Spleen (tissue), 7 donors: ENCODE data around the gene PTPRG.

Experiments used
- POLR2A ChIP-seq, 3 donors: fragments of 450-650 bp; IDR thresholded peaks; one replicate each; pipeline ENCODE4 v1.5.1; 2017; ENCODE audit warnings: antibody characterized with exemption in 3 of 3, mild to moderate bottlenecking in 1 of 3
- POLR2AphosphoS5 ChIP-seq, 3 donors: sonication (generic); formaldehyde crosslinking; IDR thresholded peaks; one replicate each; pipeline ENCODE4 v1.5.1; 2017; ENCODE audit warnings: antibody characterized with exemption in 3 of 3
- TF ChIP-seq, protein P1 (sequence below), 11 experiments: fragments of 200-600 bp in 7 of 11; fragments of 450-650 bp in 4 of 11; sonication (generic) in 4 of 11; IDR thresholded peaks in 8 of 11; conservative IDR thresholded peaks in 3 of 11; 1 replicate in 7 of 11; 2 replicates in 4 of 11; pipeline versions ENCODE4 v1.4.0 to v1.8.0; 2016 to 2021; ENCODE audit warnings: antibody characterized with exemption in 11 of 11, inconsistent platforms in 4 of 11, mild to moderate bottlenecking in 1 of 11
- donor health status: DM: no; HTN: no; CAD: no; lungs with moderate emphysema.
- donor health status: DM: no; HTN: no; CAD: no.
- donor health status: DM: no; HTN: no; CAD: no.

DNA sequence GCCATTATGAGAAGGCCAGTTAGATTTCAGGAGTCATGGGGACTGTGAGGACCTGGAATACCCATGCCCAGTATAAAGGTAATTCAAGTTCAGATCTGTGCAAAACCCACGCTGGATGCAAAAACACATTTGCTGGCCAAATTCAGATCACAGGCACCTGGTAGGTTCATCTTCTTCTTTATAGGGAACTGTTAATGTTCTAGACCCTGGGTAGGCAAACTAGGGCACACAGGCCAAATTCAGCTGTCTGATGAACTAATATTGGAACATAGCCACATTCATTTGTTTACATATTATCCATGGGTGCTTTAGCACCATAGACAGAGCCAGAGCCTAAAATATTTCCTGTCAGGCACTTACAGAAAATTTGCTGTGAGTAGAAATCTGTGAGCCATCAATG, 241.4 kb downstream of the PTPRG start:
- TF ChIP-seq POLR2A (IDR thresholded peaks at IDR 0.05): no peak
- TF ChIP-seq, protein P1, sequence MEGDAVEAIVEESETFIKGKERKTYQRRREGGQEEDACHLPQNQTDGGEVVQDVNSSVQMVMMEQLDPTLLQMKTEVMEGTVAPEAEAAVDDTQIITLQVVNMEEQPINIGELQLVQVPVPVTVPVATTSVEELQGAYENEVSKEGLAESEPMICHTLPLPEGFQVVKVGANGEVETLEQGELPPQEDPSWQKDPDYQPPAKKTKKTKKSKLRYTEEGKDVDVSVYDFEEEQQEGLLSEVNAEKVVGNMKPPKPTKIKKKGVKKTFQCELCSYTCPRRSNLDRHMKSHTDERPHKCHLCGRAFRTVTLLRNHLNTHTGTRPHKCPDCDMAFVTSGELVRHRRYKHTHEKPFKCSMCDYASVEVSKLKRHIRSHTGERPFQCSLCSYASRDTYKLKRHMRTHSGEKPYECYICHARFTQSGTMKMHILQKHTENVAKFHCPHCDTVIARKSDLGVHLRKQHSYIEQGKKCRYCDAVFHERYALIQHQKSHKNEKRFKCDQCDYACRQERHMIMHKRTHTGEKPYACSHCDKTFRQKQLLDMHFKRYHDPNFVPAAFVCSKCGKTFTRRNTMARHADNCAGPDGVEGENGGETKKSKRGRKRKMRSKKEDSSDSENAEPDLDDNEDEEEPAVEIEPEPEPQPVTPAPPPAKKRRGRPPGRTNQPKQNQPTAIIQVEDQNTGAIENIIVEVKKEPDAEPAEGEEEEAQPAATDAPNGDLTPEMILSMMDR (IDR thresholded peaks at IDR 0.05 in 8 of 11, conservative IDR thresholded peaks at IDR 0.05 in 3 of 11): no peak
- no peak for TF ChIP-seq POLR2AphosphoS5 (IDR thresholded peaks at IDR 0.05)
